Breast epithelium (tissue), 3 donors: ENCODE measurements around the gene MAP3K7.

ENCODE experiments used
- POLR2A ChIP-seq: fragments of 450-650 bp; IDR thresholded peaks from one replicate; pipeline ENCODE4 v1.6.1; 2016; ENCODE audit warnings: antibody characterized with exemption, mild to moderate bottlenecking, moderate library complexity
- POLR2AphosphoS5 ChIP-seq, 3 donors: sonication (generic); formaldehyde crosslinking; IDR thresholded peaks; one replicate each; pipeline ENCODE4 v1.6.1; 2017; ENCODE audit warnings: antibody characterized with exemption in 3 of 3

- no peak for TF ChIP-seq POLR2AphosphoS5 (IDR thresholded peaks at IDR 0.05)
- TF ChIP-seq POLR2A, result no peak
Measured at GRCh38 chr6:90480666-90481065, 106.2 kb downstream of the MAP3K7 start.
